Fibroblast of mammary gland (primary cell): ENCODE measurements around the gene MAG.

Experiments used
- DNase-seq: peaks from one replicate; pipeline ENCODE4 v3.0.0-alpha.2; 2010; ENCODE audit warnings: low read depth
- H3K4me3 ChIP-seq: 2 replicates; pipeline ENCODE4 v1.5.1; 2011; ENCODE audit warnings: low read depth, mild to moderate bottlenecking, low read length, moderate library complexity; ENCODE audit not compliant: control insufficient read depth
- CTCF ChIP-seq: conservative IDR thresholded peaks from 2 replicates; pipeline ENCODE4 v1.5.1; 2011; ENCODE audit warnings: low read depth, low read length, inconsistent platforms; ENCODE audit not compliant: control insufficient read depth, insufficient read depth

MAG gene

GRCh38 chr19:35330475-35330874 is 38.5 kb downstream of the MAG start:
- no peak for DNase-seq
- H3K4me3 ChIP-seq = no peak overlapping the region
- no peak for TF ChIP-seq CTCF

GRCh38 chr19:35331551-35332214 is 39.7 kb downstream of the MAG start:
- TF ChIP-seq CTCF = no peak
- H3K4me3 ChIP-seq = no peak overlapping the region
- no peak for DNase-seq

GRCh38 chr19:35332817-35333216 is 40.9 kb downstream of the MAG start:
- no peak for TF ChIP-seq CTCF
- no peak for DNase-seq
- no peak overlapping the region for H3K4me3 ChIP-seq

GRCh38 chr19:35334144-35334753 is 42.3 kb downstream of the MAG start:
- no peak for TF ChIP-seq CTCF
- no peak overlapping the region for H3K4me3 ChIP-seq
- DNase-seq = no peak

- DNase-seq = no peak
- no peak overlapping the region for H3K4me3 ChIP-seq
- no peak for TF ChIP-seq CTCF
Measured at GRCh38 chr19:35336166-35336955, 44.4 kb downstream of the MAG start.

GRCh38 chr19:35337097-35337983 is 45.4 kb downstream of the MAG start:
- TF ChIP-seq CTCF = no peak
- H3K4me3 ChIP-seq = no peak overlapping the region
- DNase-seq = no peak
